Peyer's patch (tissue), 4 donors: Measurements from ENCODE around the gene CRIP2. TPM values are rescaled to one million over a fixed set of nuclear protein-coding genes. Genes with fewer than 3 reads are reported as not detected.

Experiments
- DNase-seq, 3 donors: peaks; one replicate each; pipeline ENCODE4 v3.0.0-alpha.2; 2017 to 2019
- H3K27ac ChIP-seq, 4 donors: fragments of 200-600 bp; sonication (generic); one replicate each; pipeline ENCODE4 v1.5.1; 2016 to 2019
- H3K27me3 ChIP-seq, 2 donors: fragments of 200-600 bp; sonication (generic); one replicate each; pipeline ENCODE4 v1.5.1; 2019
- H3K36me3 ChIP-seq, 3 donors: fragments of 200-600 bp; sonication (generic); one replicate each; pipeline ENCODE4 v1.5.1; 2016 to 2019
- H3K4me1 ChIP-seq, 4 donors: fragments of 200-600 bp; sonication (generic); one replicate each; pipeline ENCODE4 v1.5.1; 2016 to 2019
- H3K4me3 ChIP-seq, 4 donors: fragments of 200-600 bp; sonication (generic); 1 replicate in 3 of 4; 2 replicates in 1 of 4; pipeline ENCODE4 v1.5.1; 2016 to 2019; ENCODE audit warnings: mild to moderate bottlenecking in 1 of 4
- H3K9me3 ChIP-seq, 4 donors: fragments of 200-600 bp; sonication (generic); one replicate each; pipeline ENCODE4 v1.5.1; 2016 to 2019; ENCODE audit warnings: mild to moderate bottlenecking in 1 of 4
- CTCF ChIP-seq, 6 experiments: fragments of 450-650 bp in 4 of 6; fragments of 200-600 bp in 2 of 6; sonication (generic) in 1 of 6; IDR thresholded peaks; one replicate each; pipeline ENCODE4 v1.5.1; 2017 to 2019; ENCODE audit warnings: antibody characterized with exemption in 6 of 6, mild to moderate bottlenecking in 3 of 6, moderate library complexity in 1 of 6
- POLR2A ChIP-seq, 2 donors: fragments of 450-650 bp; IDR thresholded peaks; one replicate each; pipeline ENCODE4 v1.5.1; 2017; ENCODE audit warnings: antibody characterized with exemption in 2 of 2, mild to moderate bottlenecking in 2 of 2, moderate library complexity in 2 of 2
- total RNA-seq, 4 donors: library from RNA; depleted of rRNA; stranded (reverse); fragments of >200 nt; gene quantifications; one replicate each; pipeline ENCODE4 v1.1.0, GENCODE V29; 2016

Gene CRIP2
- total RNA-seq, 4 donors from 2014 or later: 20.8 to 69.3 (median 41.9) TPM

GRCh38 chr14:105498430-105499255 is 24.0 kb downstream of the CRIP2 start:
- H3K36me3 ChIP-seq: peaks cover 0 to 8% (median 0%) of the 10 kb centered on the region in 3 donors

GRCh38 chr14:105499256-105500035 is 24.8 kb downstream of the CRIP2 start:
- no peaks in the 10 kb centered on the region for H3K4me1 ChIP-seq
- H3K9me3 ChIP-seq: no peaks in the 10 kb centered on the region
- no peak for DNase-seq
- TF ChIP-seq POLR2A (IDR thresholded peaks at IDR 0.05) (no peak), CTCF (IDR thresholded peaks at IDR 0.05) (no peak)
- no peak overlapping the region for H3K27ac ChIP-seq
- no peak overlapping the region for H3K4me3 ChIP-seq
- H3K27me3 ChIP-seq: no peaks in the 10 kb centered on the region
- H3K36me3 ChIP-seq: peaks cover 0 to 8% (median 0%) of the 10 kb centered on the region in 3 donors

More at GRCh38 chr14:105498430-105499255, 24.0 kb downstream of the CRIP2 start:
- no peaks in the 10 kb centered on the region for H3K9me3 ChIP-seq
- no peak for TF ChIP-seq CTCF (IDR thresholded peaks at IDR 0.05)
- TF ChIP-seq POLR2A (IDR thresholded peaks at IDR 0.05): no peak
- no peak overlapping the region for H3K4me3 ChIP-seq
- no peak for DNase-seq
- H3K4me1 ChIP-seq: no peaks in the 10 kb centered on the region
- no peaks in the 10 kb centered on the region for H3K27me3 ChIP-seq
- no peak overlapping the region for H3K27ac ChIP-seq

- H3K4me1 ChIP-seq: no peaks in the 10 kb centered on the region
- peaks cover 0 to 8% (median 0%) of the 10 kb centered on the region in 3 donors for H3K36me3 ChIP-seq
- no peak overlapping the region for H3K27ac ChIP-seq
- no peaks in the 10 kb centered on the region for H3K27me3 ChIP-seq
- H3K4me3 ChIP-seq: no peak overlapping the region
- H3K9me3 ChIP-seq: no peaks in the 10 kb centered on the region
- no peak for TF ChIP-seq POLR2A (IDR thresholded peaks at IDR 0.05)
- TF ChIP-seq CTCF (IDR thresholded peaks at IDR 0.05): no peak
- DNase-seq: no peak
Measured at GRCh38 chr14:105500036-105500725, 25.6 kb downstream of the CRIP2 start.

- Histone ChIP-seq H3K27ac (no peak overlapping the region), H3K36me3 (peaks cover 0 to 8% (median 0%) of the 10 kb centered on the region in 3 donors), H3K9me3 (no peaks in the 10 kb centered on the region)
Measured at GRCh38 chr14:105500726-105501101, 26.1 kb downstream of the CRIP2 start.

More at GRCh38 chr14:105500726-105501101, 26.1 kb downstream of the CRIP2 start:
- no peaks in the 10 kb centered on the region for H3K4me1 ChIP-seq
- DNase-seq: no peak
- H3K4me3 ChIP-seq: no peak overlapping the region
- H3K27me3 ChIP-seq: no peaks in the 10 kb centered on the region
- TF ChIP-seq POLR2A (IDR thresholded peaks at IDR 0.05) (no peak), CTCF (IDR thresholded peaks at IDR 0.05) (no peak)
